ENCODE data around the gene ZNF507. TPM values are rescaled to one million over a fixed set of nuclear protein-coding genes. Genes with fewer than 3 reads are reported as not detected.

The ZNF507 gene
- total RNA-seq, 1 donor from 2014 or later = 14.7 TPM

GRCh38 chr19:32405431-32406160 lies 60.2 kb downstream of the ZNF507 start, which contains the start of gene DPY19L3:
Gene DPY19L3, plus strand, starts transcription at chr19:32405770. Its CDS starts 2,484 bp downstream, at chr19:32408254.
- peaks cover 12% of the 10 kb centered on the region for H3K36me3 ChIP-seq (ENCODE audit: insufficient read depth, low read length)
- Mint-ChIP-seq H3K9me3 (ENCODE audit: unreplicated experiment) (no peaks in the 10 kb centered on the region), H3K36me3 (ENCODE audit: low read depth, unreplicated experiment) (peaks cover 4% of the 10 kb centered on the region), H3K27me3 (ENCODE audit: low read depth, unreplicated experiment) (no peaks in the 10 kb centered on the region), H3K4me3 (ENCODE audit: unreplicated experiment) (peak within 1 kb of the TSS; percentile 93), H3K27ac (ENCODE audit: unreplicated experiment) (peak within 1 kb of the TSS; percentile 93), H3K4me1 (ENCODE audit: low read depth, unreplicated experiment) (peaks cover 6% of the 10 kb centered on the region)
- H3K27me3 ChIP-seq (ENCODE audit: insufficient read depth, low read length) = no peaks in the 10 kb centered on the region
- peak within 1 kb of the TSS; percentile 98 for H3K9ac ChIP-seq (ENCODE audit: low read length)
- peaks cover 17% of the 10 kb centered on the region for H3K4me1 ChIP-seq (ENCODE audit: insufficient read depth, low read length)
- FAIRE-seq (no peak), DNase-seq (ENCODE audit: low read depth) (peak; percentile 82)
- H3K27ac ChIP-seq (ENCODE audit: low read depth, low read length) = peak within 1 kb of the TSS; percentile 88
- H3K9me3 ChIP-seq (ENCODE audit: insufficient read depth, low read depth, low read length) = no peaks in the 10 kb centered on the region
- H3K4me3 ChIP-seq (ENCODE audit: insufficient read depth, low read depth, low read length) = peak within 1 kb of the TSS; percentile 86
- peak within 1 kb of the TSS; percentile 79 for H2AFZ ChIP-seq (ENCODE audit: low read depth, low read length)
- peak within 1 kb of the TSS; percentile 98 for H3K4me2 ChIP-seq (ENCODE audit: low read length)
- H4K20me1 ChIP-seq (ENCODE audit: insufficient read depth, low read length) = peaks cover 10% of the 10 kb centered on the region
- H3K79me2 ChIP-seq (ENCODE audit: insufficient read depth, low read length) = peaks cover 27% of the 10 kb centered on the region
- TF ChIP-seq CTCF (IDR thresholded peaks at IDR 0.05; ENCODE audit: insufficient read depth, low read depth, low read length) (no peak), EZH2 (IDR thresholded peaks at IDR 0.05; ENCODE audit: insufficient read depth, low read length) (no peak)

GRCh38 chr19:32406161-32407003 lies 61.0 kb downstream of the ZNF507 start:
- Mint-ChIP-seq H3K9me3 (ENCODE audit: unreplicated experiment) (no peaks in the 10 kb centered on the region), H3K4me1 (ENCODE audit: low read depth, unreplicated experiment) (peaks cover 6% of the 10 kb centered on the region), H3K36me3 (ENCODE audit: low read depth, unreplicated experiment) (peaks cover 4% of the 10 kb centered on the region), H3K27me3 (ENCODE audit: low read depth, unreplicated experiment) (no peaks in the 10 kb centered on the region), H3K27ac (ENCODE audit: unreplicated experiment) (peak overlapping the region; percentile 93), H3K4me3 (ENCODE audit: unreplicated experiment) (peak overlapping the region; percentile 93)
- Histone ChIP-seq H3K79me2 (ENCODE audit: insufficient read depth, low read length) (peaks cover 27% of the 10 kb centered on the region), H3K27me3 (ENCODE audit: insufficient read depth, low read length) (no peaks in the 10 kb centered on the region), H3K4me2 (ENCODE audit: low read length) (peak overlapping the region; percentile 98), H3K9ac (ENCODE audit: low read length) (peak overlapping the region; percentile 98), H3K36me3 (ENCODE audit: insufficient read depth, low read length) (peaks cover 17% of the 10 kb centered on the region), H3K4me1 (ENCODE audit: insufficient read depth, low read length) (peaks cover 17% of the 10 kb centered on the region), H3K4me3 (ENCODE audit: insufficient read depth, low read depth, low read length) (peak overlapping the region; percentile 86), H4K20me1 (ENCODE audit: insufficient read depth, low read length) (peaks cover 10% of the 10 kb centered on the region), H2AFZ (ENCODE audit: low read depth, low read length) (peak overlapping the region; percentile 70), H3K27ac (ENCODE audit: low read depth, low read length) (peak overlapping the region; percentile 88), H3K9me3 (ENCODE audit: insufficient read depth, low read depth, low read length) (no peaks in the 10 kb centered on the region)
- no peak for FAIRE-seq
- TF ChIP-seq EZH2 (IDR thresholded peaks at IDR 0.05; ENCODE audit: insufficient read depth, low read length) (no peak), CTCF (IDR thresholded peaks at IDR 0.05; ENCODE audit: insufficient read depth, low read depth, low read length) (no peak)
- DNase-seq (ENCODE audit: low read depth) = no peak

All from astrocyte (in vitro differentiated cells and primary cell).